K562 (cell line): ENCODE results near the gene STUM. TPM values are rescaled to one million over a fixed set of nuclear protein-coding genes. Genes with fewer than 3 reads are reported as not detected.

ENCODE experiments used
- CC2D1A ChIP-seq: fragments of 450-650 bp; IDR thresholded peaks from 2 replicates; pipeline ENCODE4 v1.6.1; 2017; ENCODE audit warnings: mild to moderate bottlenecking
- CEBPB ChIP-seq: fragments of 450-650 bp; IDR thresholded peaks from 2 replicates; pipeline ENCODE4 v1.6.1; 2016; ENCODE audit warnings: missing genetic modification characterization, missing compliant biosample characterization
- KLF16 ChIP-seq: IDR thresholded peaks from 2 replicates; pipeline ENCODE4 v1.6.1; 2016; ENCODE audit warnings: antibody characterized with exemption
- MYNN ChIP-seq, 2 experiments: sonication (generic); formaldehyde crosslinking in 1 of 2; IDR thresholded peaks; 2 replicates each; pipeline versions ENCODE4 v1.5.0 to v1.6.1; 2016 to 2020; ENCODE audit warnings: antibody characterized with exemption in 1 of 2, missing genetic modification reagents in 1 of 2
- POLR2H ChIP-seq: IDR thresholded peaks from 2 replicates; pipeline ENCODE4 v1.6.1; 2016; ENCODE audit warnings: missing genetic modification characterization, low read depth, mild to moderate bottlenecking, control low read depth, missing compliant biosample characterization, moderate library complexity
- PYGO2 ChIP-seq: fragments of 450-650 bp; IDR thresholded peaks from 2 replicates; pipeline ENCODE4 v1.6.1; 2016; ENCODE audit warnings: mild to moderate bottlenecking, missing genetic modification characterization, moderate library complexity, missing compliant biosample characterization
- RAD21 ChIP-seq, 2 experiments: fragments of 250-450 bp in 1 of 2; fragments of 450-650 bp in 1 of 2; sonication (Bioruptor Pico) in 1 of 2; formaldehyde crosslinking in 1 of 2; IDR thresholded peaks in 1 of 2; conservative IDR thresholded peaks in 1 of 2; 2 replicates each; pipeline versions ENCODE4 v1.4.0 to v1.8.0; 2020 to 2022; ENCODE audit warnings: mild to moderate bottlenecking in 2 of 2, moderate library complexity in 1 of 2
- SMC3 ChIP-seq: conservative IDR thresholded peaks from 2 replicates; pipeline ENCODE4 v1.6.1; 2011; ENCODE audit warnings: low read depth, low read length, improper control_type of control experiment; ENCODE audit not compliant: insufficient read depth
- STAG1 ChIP-seq: sonication (generic); formaldehyde crosslinking; IDR thresholded peaks from 2 replicates; pipeline ENCODE4 v1.5.0; 2020; ENCODE audit warnings: missing genetic modification reagents, borderline replicate concordance
- XRCC3 ChIP-seq: fragments of 450-650 bp; IDR thresholded peaks from 2 replicates; pipeline ENCODE4 v1.6.1; 2017; ENCODE audit warnings: mild to moderate bottlenecking, moderate library complexity
- YY1 ChIP-seq, 3 experiments: IDR thresholded peaks; 2 replicates each; pipeline ENCODE4 v1.6.1; 2011; ENCODE audit warnings: low read length in 2 of 3, mild to moderate bottlenecking in 2 of 3, moderate library complexity in 2 of 3, borderline replicate concordance in 1 of 3, control low read depth in 1 of 3, low read depth in 1 of 3; ENCODE audit not compliant: insufficient read depth in 3 of 3, insufficient replicate concordance in 2 of 3, control insufficient read depth in 1 of 3, insufficient read length in 1 of 3; ENCODE audit errors: extremely low read depth in 1 of 3
- ZFP30 ChIP-seq: fragments of 250-450 bp; sonication (Bioruptor Pico); IDR thresholded peaks from 2 replicates; pipeline ENCODE4 v1.8.0; 2022; ENCODE audit warnings: moderate library complexity, mild to moderate bottlenecking, inconsistent platforms, borderline replicate concordance
- ZNF197 ChIP-seq: fragments of 200-800 bp; sonication (Bioruptor generic); IDR thresholded peaks from 2 replicates; pipeline ENCODE4 v1.6.1; 2016; ENCODE audit warnings: low read depth, missing genetic modification characterization, missing compliant biosample characterization
- polyA plus RNA-seq, 8 experiments: library from polyadenylated mRNA; depleted of rRNA in 4 of 8; stranded (reverse) in 5 of 8; unstranded in 3 of 8; fragments of >200 nt; fragmentation: Nextera tagmentation in 2 of 8; fragmentation: Illumina TruSeq in 1 of 8; extraction: Ambion mirVana in 2 of 8; extraction: Trizol in 1 of 8; gene quantifications; 2 replicates each; pipeline versions ENCODE4 v1.2.1 to v1.2.3, GENCODE V29; 2011 to 2014; ENCODE audit warnings: inconsistent platforms in 1 of 8, missing spikeins in 1 of 8
- total RNA-seq, 7 experiments: library from RNA; depleted of rRNA in 6 of 7; stranded (reverse); fragments of >200 nt in 6 of 7; fragmentation: Illumina TruSeq in 2 of 7; extraction: Trizol in 2 of 7; gene quantifications; 2 replicates each; pipeline versions ENCODE4 v1.2.1 to v1.2.3, GENCODE V29; 2011 to 2021; ENCODE audit warnings: low replicate concordance in 1 of 7
- TF ChIP-seq, protein P1 (sequence below): sonication (generic); formaldehyde crosslinking; IDR thresholded peaks from 2 replicates; pipeline ENCODE4 v1.8.0; 2022; ENCODE audit warnings: missing genetic modification reagents, mild to moderate bottlenecking, moderate library complexity, borderline replicate concordance
- TF ChIP-seq, protein P2 (sequence below): sonication (generic); formaldehyde crosslinking; IDR thresholded peaks from 2 replicates; pipeline ENCODE4 v1.8.0; 2023; ENCODE audit warnings: missing genetic modification reagents, mild to moderate bottlenecking, borderline replicate concordance
- TF ChIP-seq, protein P3 (sequence below), 3 experiments: IDR thresholded peaks in 2 of 3; conservative IDR thresholded peaks in 1 of 3; 2 replicates each; pipeline ENCODE4 v1.5.1; 2011 to 2012; ENCODE audit warnings: low read length in 3 of 3, mild to moderate bottlenecking in 3 of 3, control low read depth in 2 of 3, improper control_type of control experiment in 1 of 3, inconsistent platforms in 1 of 3, low read depth in 1 of 3, mixed read lengths in 1 of 3, moderate library complexity in 1 of 3; ENCODE audit not compliant: insufficient read depth in 2 of 3
- TF ChIP-seq, protein P4 (sequence below): fragments of 450-650 bp; formaldehyde crosslinking; conservative IDR thresholded peaks from 2 replicates; pipeline ENCODE4 v1.4.0; 2022; ENCODE audit warnings: mild to moderate bottlenecking, missing genetic modification characterization

STUM gene
- total and polyA plus RNA-seq, 9 of the 15 experiments (the other 6 are each of a cell fraction or from before 2014, with no cell fraction given), result not detected

DNA sequence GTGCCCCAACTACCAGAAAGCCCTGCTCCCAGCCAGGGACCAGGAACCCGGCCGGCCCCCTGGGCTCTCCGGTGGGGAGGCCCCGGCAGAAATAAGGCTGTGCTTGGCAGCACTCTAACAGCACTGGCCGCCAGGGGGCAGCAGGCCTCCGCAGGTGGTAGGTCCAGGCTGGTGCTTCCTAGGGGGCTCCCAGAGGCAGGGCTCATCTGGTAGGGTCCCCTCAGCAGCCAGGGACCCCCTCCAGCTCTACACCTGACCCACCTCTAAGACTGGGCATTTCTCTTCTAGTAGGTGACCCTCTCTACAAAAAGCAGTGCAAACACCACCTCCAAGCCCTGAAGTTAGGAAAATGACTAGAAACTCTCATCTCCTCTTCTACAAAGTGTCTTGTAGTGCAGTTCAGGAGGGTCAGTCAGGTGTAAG is 85.6 kb downstream of the STUM start (continued):
- no peak for TF ChIP-seq XRCC3
- TF ChIP-seq ZNF197 (CRISPR knock-in tag), result 0 out of 2 replicates have a peak, but pooled peaks have one; percentile 31
- peak in 1 of 3 experiments; percentile 36 for TF ChIP-seq YY1 (IDR thresholded peaks at IDR 0.05; ENCODE audit: borderline replicate concordance in 1 of 3, control insufficient read depth in 1 of 3, extremely low read depth in 1 of 3, insufficient read depth in 3 of 3, insufficient read length in 1 of 3, insufficient replicate concordance in 2 of 3, low read depth in 1 of 3, low read length in 2 of 3)
- TF ChIP-seq STAG1 (CRISPR knock-in tag), result peak; percentile 93
- TF ChIP-seq CEBPB (tag), result no peak
- peak; percentile 84 for TF ChIP-seq CC2D1A
- TF ChIP-seq KLF16, result peak; percentile 27
- peak; percentile 96 for TF ChIP-seq SMC3
- TF ChIP-seq, protein P1, sequence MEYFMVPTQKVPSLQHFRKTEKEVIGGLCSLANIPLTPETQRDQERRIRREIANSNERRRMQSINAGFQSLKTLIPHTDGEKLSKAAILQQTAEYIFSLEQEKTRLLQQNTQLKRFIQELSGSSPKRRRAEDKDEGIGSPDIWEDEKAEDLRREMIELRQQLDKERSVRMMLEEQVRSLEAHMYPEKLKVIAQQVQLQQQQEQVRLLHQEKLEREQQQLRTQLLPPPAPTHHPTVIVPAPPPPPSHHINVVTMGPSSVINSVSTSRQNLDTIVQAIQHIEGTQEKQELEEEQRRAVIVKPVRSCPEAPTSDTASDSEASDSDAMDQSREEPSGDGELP (CRISPR knock-in tag), result peak; percentile 35; the same call in 1 of the 2 replicates
- TF ChIP-seq MYNN (IDR thresholded peaks at IDR 0.05), result peak; percentile 57; the same call in 1 of the 2 replicates
- no peak for TF ChIP-seq MYNN (CRISPR knock-in tag; IDR thresholded peaks at IDR 0.05)
- TF ChIP-seq POLR2H (tag), result no peak
- TF ChIP-seq, protein P2, sequence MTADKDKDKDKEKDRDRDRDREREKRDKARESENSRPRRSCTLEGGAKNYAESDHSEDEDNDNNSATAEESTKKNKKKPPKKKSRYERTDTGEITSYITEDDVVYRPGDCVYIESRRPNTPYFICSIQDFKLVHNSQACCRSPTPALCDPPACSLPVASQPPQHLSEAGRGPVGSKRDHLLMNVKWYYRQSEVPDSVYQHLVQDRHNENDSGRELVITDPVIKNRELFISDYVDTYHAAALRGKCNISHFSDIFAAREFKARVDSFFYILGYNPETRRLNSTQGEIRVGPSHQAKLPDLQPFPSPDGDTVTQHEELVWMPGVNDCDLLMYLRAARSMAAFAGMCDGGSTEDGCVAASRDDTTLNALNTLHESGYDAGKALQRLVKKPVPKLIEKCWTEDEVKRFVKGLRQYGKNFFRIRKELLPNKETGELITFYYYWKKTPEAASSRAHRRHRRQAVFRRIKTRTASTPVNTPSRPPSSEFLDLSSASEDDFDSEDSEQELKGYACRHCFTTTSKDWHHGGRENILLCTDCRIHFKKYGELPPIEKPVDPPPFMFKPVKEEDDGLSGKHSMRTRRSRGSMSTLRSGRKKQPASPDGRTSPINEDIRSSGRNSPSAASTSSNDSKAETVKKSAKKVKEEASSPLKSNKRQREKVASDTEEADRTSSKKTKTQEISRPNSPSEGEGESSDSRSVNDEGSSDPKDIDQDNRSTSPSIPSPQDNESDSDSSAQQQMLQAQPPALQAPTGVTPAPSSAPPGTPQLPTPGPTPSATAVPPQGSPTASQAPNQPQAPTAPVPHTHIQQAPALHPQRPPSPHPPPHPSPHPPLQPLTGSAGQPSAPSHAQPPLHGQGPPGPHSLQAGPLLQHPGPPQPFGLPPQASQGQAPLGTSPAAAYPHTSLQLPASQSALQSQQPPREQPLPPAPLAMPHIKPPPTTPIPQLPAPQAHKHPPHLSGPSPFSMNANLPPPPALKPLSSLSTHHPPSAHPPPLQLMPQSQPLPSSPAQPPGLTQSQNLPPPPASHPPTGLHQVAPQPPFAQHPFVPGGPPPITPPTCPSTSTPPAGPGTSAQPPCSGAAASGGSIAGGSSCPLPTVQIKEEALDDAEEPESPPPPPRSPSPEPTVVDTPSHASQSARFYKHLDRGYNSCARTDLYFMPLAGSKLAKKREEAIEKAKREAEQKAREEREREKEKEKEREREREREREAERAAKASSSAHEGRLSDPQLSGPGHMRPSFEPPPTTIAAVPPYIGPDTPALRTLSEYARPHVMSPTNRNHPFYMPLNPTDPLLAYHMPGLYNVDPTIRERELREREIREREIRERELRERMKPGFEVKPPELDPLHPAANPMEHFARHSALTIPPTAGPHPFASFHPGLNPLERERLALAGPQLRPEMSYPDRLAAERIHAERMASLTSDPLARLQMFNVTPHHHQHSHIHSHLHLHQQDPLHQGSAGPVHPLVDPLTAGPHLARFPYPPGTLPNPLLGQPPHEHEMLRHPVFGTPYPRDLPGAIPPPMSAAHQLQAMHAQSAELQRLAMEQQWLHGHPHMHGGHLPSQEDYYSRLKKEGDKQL, result 0 out of 2 replicates have a peak, but pooled peaks have one; percentile 50
- TF ChIP-seq, protein P3, sequence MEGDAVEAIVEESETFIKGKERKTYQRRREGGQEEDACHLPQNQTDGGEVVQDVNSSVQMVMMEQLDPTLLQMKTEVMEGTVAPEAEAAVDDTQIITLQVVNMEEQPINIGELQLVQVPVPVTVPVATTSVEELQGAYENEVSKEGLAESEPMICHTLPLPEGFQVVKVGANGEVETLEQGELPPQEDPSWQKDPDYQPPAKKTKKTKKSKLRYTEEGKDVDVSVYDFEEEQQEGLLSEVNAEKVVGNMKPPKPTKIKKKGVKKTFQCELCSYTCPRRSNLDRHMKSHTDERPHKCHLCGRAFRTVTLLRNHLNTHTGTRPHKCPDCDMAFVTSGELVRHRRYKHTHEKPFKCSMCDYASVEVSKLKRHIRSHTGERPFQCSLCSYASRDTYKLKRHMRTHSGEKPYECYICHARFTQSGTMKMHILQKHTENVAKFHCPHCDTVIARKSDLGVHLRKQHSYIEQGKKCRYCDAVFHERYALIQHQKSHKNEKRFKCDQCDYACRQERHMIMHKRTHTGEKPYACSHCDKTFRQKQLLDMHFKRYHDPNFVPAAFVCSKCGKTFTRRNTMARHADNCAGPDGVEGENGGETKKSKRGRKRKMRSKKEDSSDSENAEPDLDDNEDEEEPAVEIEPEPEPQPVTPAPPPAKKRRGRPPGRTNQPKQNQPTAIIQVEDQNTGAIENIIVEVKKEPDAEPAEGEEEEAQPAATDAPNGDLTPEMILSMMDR (IDR thresholded peaks at IDR 0.05 in 2 of 3, conservative IDR thresholded peaks at IDR 0.05 in 1 of 3; ENCODE audit: insufficient read depth in 2 of 3, low read depth in 1 of 3, low read length in 3 of 3), result peak; percentile 93 to 96 (median 95)
- no peak for TF ChIP-seq ZFP30 (CRISPR knock-in tag)
- peak; percentile 93 to 98 for TF ChIP-seq RAD21 (CRISPR knock-in tag; conservative IDR thresholded peaks at IDR 0.05 in 1 of 2, IDR thresholded peaks at IDR 0.05 in 1 of 2)
- TF ChIP-seq, protein P4, sequence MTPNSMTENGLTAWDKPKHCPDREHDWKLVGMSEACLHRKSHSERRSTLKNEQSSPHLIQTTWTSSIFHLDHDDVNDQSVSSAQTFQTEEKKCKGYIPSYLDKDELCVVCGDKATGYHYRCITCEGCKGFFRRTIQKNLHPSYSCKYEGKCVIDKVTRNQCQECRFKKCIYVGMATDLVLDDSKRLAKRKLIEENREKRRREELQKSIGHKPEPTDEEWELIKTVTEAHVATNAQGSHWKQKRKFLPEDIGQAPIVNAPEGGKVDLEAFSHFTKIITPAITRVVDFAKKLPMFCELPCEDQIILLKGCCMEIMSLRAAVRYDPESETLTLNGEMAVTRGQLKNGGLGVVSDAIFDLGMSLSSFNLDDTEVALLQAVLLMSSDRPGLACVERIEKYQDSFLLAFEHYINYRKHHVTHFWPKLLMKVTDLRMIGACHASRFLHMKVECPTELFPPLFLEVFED, result 0 out of 2 replicates have a peak, but pooled peaks have one; percentile 20
- TF ChIP-seq PYGO2 (tag), result no peak
